ENCODE results near the gene LIPC.

DNA sequence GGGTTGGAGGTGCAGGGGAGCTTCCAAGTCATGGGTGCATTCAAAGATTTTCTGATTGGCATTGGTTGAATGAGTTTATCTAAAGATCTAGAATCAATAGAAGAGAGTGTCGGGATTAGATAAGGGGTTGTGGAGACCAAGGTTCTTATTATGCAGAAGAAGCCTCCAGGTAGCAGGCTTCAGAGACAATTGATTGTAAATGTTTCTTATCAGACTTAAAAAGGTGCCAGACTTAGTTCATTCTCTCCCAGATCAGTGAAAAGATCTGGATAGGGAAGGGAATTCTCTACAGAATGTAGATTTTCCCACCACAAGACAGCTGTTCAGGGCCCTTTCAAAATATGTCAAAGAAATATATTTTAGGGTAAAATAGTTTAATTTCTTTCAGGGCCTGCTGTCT is 129.5 kb downstream of the LIPC start:
- TF ChIP-seq, protein P1, sequence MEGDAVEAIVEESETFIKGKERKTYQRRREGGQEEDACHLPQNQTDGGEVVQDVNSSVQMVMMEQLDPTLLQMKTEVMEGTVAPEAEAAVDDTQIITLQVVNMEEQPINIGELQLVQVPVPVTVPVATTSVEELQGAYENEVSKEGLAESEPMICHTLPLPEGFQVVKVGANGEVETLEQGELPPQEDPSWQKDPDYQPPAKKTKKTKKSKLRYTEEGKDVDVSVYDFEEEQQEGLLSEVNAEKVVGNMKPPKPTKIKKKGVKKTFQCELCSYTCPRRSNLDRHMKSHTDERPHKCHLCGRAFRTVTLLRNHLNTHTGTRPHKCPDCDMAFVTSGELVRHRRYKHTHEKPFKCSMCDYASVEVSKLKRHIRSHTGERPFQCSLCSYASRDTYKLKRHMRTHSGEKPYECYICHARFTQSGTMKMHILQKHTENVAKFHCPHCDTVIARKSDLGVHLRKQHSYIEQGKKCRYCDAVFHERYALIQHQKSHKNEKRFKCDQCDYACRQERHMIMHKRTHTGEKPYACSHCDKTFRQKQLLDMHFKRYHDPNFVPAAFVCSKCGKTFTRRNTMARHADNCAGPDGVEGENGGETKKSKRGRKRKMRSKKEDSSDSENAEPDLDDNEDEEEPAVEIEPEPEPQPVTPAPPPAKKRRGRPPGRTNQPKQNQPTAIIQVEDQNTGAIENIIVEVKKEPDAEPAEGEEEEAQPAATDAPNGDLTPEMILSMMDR (conservative IDR thresholded peaks at IDR 0.05; ENCODE audit: low read depth, low read length) = no peak
- no peak for TF ChIP-seq EZH2 (IDR thresholded peaks at IDR 0.05; ENCODE audit: borderline replicate concordance, low read depth, low read length, poor library complexity, severe bottlenecking)

Data from A673 (cell line).